Measurements from ENCODE around the gene ODF2.

The ODF2 gene

DNA sequence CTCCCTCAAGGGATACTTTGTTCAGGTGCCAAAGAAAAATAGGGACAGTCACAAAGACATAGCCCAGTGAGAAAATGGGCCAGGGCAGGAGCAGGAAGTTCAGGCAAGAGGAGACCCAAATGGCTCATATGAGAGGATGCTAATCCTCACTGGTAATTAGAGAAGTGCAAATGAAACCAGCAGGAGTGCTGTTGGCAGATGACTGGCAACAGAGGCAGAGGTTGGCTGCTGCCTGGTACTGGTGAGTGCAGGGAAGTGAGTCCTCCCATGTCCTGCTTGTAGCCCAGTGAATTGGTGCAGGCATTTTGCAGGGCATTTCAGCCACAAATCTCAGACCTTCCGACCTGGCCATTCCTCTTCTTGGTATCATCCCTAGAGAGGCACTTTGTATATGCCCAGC is 23.5 kb downstream of the ODF2 start (continued):
- no peak for TF ChIP-seq CREB5 (CRISPR knock-in tag; IDR thresholded peaks at IDR 0.05; ENCODE audit: low read depth)

- TF ChIP-seq CSDC2 (CRISPR knock-in tag; IDR thresholded peaks at IDR 0.05): no peak
- TF ChIP-seq, protein P1, sequence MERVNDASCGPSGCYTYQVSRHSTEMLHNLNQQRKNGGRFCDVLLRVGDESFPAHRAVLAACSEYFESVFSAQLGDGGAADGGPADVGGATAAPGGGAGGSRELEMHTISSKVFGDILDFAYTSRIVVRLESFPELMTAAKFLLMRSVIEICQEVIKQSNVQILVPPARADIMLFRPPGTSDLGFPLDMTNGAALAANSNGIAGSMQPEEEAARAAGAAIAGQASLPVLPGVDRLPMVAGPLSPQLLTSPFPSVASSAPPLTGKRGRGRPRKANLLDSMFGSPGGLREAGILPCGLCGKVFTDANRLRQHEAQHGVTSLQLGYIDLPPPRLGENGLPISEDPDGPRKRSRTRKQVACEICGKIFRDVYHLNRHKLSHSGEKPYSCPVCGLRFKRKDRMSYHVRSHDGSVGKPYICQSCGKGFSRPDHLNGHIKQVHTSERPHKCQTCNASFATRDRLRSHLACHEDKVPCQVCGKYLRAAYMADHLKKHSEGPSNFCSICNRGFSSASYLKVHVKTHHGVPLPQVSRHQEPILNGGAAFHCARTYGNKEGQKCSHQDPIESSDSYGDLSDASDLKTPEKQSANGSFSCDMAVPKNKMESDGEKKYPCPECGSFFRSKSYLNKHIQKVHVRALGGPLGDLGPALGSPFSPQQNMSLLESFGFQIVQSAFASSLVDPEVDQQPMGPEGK (CRISPR knock-in tag; IDR thresholded peaks at IDR 0.05; ENCODE audit: borderline replicate concordance): no peak
- no peak for TF ChIP-seq ISL1 (CRISPR knock-in tag; IDR thresholded peaks at IDR 0.05)
- TF ChIP-seq GLIS3 (CRISPR knock-in tag; IDR thresholded peaks at IDR 0.05): no peak
- TF ChIP-seq ZFP30 (CRISPR knock-in tag; IDR thresholded peaks at IDR 0.05): no peak
- TF ChIP-seq, protein P2, sequence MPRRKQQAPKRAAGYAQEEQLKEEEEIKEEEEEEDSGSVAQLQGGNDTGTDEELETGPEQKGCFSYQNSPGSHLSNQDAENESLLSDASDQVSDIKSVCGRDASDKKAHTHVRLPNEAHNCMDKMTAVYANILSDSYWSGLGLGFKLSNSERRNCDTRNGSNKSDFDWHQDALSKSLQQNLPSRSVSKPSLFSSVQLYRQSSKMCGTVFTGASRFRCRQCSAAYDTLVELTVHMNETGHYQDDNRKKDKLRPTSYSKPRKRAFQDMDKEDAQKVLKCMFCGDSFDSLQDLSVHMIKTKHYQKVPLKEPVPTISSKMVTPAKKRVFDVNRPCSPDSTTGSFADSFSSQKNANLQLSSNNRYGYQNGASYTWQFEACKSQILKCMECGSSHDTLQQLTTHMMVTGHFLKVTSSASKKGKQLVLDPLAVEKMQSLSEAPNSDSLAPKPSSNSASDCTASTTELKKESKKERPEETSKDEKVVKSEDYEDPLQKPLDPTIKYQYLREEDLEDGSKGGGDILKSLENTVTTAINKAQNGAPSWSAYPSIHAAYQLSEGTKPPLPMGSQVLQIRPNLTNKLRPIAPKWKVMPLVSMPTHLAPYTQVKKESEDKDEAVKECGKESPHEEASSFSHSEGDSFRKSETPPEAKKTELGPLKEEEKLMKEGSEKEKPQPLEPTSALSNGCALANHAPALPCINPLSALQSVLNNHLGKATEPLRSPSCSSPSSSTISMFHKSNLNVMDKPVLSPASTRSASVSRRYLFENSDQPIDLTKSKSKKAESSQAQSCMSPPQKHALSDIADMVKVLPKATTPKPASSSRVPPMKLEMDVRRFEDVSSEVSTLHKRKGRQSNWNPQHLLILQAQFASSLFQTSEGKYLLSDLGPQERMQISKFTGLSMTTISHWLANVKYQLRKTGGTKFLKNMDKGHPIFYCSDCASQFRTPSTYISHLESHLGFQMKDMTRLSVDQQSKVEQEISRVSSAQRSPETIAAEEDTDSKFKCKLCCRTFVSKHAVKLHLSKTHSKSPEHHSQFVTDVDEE (CRISPR knock-in tag; IDR thresholded peaks at IDR 0.05): no peak
- no peak for TF ChIP-seq PPARA (CRISPR knock-in tag; IDR thresholded peaks at IDR 0.05; ENCODE audit: borderline replicate concordance)
- TF ChIP-seq CSRNP3 (CRISPR knock-in tag; IDR thresholded peaks at IDR 0.05): no peak
- TF ChIP-seq ZC3H10 (CRISPR knock-in tag; IDR thresholded peaks at IDR 0.05): no peak
- TF ChIP-seq CREB5 (CRISPR knock-in tag; IDR thresholded peaks at IDR 0.05; ENCODE audit: low read depth): no peak
- TF ChIP-seq SNAI2 (CRISPR knock-in tag; IDR thresholded peaks at IDR 0.05): no peak
Observed at GRCh38 chr9:128481561-128481960, 25.8 kb downstream of the ODF2 start.

DNA sequence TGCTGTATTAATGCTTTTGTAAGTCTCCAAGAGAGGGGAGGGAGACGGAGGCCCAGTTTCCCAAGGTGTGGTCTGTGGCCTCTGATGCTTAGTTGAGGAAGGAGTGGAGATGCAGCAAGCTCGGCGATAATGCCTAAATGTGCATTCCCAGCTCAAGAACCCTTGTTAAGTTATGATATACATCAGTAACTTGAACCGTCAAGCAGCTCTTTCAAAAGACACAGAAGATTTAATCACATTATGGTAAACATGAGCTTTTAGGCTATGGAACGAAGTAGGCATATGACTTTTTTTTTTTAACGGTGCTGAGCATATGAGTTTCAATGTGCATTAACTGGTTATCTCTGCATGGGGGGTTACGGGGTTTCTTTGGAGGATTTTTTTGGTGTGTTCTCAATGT is 26.4 kb downstream of the ODF2 start:
- no peak for ATAC-seq

More at GRCh38 chr9:128481561-128481960, 25.8 kb downstream of the ODF2 start:
- ATAC-seq: no peak

More for the DNA sequence above, 26.4 kb downstream of the ODF2 start:
- TF ChIP-seq TCF4 (CRISPR knock-in tag; IDR thresholded peaks at IDR 0.05; ENCODE audit: borderline replicate concordance): no peak
- TF ChIP-seq, protein P2 (CRISPR knock-in tag; IDR thresholded peaks at IDR 0.05): no peak
- no peak for TF ChIP-seq RARB (CRISPR knock-in tag; IDR thresholded peaks at IDR 0.05)
- TF ChIP-seq ZNF565 (CRISPR knock-in tag; conservative IDR thresholded peaks at IDR 0.05; ENCODE audit: low read depth): no peak
- TF ChIP-seq, protein P1 (CRISPR knock-in tag; IDR thresholded peaks at IDR 0.05; ENCODE audit: borderline replicate concordance): no peak
